ENCODE measurements around the gene ATCAY. TPM values are rescaled to one million over a fixed set of nuclear protein-coding genes. Genes with fewer than 3 reads are reported as not detected.

The ATCAY gene
- total RNA-seq, 1 donor from 2014 or later: 4.9 TPM

DNA sequence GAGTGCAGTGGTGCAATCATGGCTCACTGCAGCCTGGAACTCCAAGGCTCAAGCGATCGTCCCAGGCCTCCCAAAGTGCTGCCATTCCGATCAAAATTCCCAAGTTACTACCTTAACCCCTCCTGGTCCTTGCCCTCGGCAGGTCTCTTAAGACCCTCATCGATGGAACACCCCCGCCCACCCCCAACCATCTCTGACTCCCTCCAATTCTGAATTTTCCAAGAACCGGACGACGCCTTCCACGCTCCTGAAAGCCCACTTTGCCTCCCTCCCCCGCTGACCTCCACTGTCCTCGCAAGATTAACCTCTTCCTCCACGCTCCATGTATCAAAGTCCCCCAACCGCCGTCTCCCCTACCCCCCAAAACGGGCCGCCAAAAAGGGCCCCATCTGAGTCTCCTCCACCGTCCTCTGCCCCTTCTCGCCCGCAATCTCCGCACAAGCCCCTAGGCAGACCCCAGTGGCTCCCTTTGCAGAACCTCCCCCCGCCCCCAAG is 89.9 kb downstream of the ATCAY start:
- DNase-seq (ENCODE audit: low spot score): peak; percentile 49

DNA sequence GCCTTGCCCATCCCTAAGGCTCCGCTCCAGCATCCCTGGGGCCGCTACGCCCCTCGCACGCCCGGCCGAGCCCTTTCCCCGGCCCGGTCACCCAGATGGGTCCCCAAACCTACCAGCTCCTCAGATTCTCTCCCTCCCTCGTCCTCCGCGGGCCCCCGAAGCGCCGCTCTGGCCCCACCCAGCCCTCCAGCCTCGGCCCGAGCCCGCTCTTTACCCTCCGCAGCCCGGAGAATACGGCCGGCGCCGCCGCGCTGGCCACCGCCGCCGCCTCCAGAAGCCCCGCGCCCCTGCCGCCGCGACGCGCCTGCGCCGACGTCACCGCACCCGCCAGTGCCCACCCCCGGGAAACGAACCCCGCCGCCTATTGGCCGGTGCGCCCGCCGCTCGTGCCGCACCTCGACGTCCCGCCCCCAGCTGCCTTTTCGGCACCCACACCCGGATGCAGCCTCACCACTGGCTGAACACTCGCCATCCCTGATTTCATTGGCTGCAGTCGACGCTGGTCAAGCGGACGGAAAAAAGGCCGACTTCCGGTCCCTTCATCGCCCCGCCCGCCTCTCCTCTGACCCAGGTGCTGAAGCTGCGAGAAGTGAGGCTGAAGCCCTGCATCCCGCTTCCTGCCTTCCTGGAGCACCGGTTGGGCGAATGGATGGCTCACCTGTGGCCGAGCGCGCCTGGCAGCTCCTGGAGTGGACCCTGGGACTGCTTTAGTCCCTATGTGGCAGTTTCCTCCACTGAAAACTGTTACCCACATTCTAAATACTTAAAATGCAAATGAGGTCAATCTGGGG is 90.5 kb downstream of the ATCAY start, which contains the start of gene DAPK3:
DAPK3 (minus strand) TSS at position 292 of the 791 bp plus-strand sequence. CDS start 1,364 bp downstream, outside the sequence.
- DNase-seq (ENCODE audit: low spot score): peak; percentile 98

DNA sequence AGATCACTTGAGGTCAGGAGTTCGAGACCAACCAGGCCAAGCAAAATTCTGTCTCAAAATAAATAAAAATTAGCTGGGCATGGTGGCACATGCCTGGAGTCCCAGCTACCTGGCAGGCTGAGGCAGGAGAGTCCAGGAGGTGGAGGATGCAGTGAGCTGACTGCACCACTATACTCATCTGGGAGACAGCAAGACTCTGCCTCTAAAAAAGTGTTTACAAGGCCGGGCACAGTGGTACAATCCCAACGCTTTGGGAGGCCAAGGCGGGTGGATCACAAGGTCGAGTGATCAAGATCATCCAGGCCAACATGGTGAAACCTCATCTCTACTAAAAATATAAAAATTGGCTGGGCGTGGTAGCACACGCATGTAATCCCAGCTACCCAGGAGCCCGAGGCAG is 94.7 kb downstream of the ATCAY start:
- no peak for DNase-seq (ENCODE audit: low spot score)

DNA sequence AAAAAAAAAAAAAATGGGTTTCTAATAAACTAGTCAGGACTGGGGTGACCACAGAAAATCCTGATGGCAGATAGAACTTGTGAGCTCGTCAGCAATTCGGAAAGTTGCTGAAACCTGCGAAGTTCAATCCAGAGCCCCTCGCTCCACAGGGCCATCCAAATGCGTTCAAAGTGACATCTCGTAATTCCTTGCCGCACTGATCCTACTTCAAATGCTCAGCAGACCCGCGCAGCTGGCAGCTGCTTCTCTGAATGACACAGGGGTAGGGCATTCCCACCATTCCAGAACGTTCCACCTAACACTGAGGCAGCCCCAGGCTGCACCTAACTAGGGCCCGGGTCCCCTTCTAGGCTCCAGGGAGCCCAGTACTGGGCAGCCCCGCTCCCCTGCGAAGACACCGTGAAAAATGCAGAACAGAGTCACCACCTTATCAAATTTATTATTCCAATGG is 95.2 kb downstream of the ATCAY start:
- DNase-seq (ENCODE audit: low spot score): no peak

DNA sequence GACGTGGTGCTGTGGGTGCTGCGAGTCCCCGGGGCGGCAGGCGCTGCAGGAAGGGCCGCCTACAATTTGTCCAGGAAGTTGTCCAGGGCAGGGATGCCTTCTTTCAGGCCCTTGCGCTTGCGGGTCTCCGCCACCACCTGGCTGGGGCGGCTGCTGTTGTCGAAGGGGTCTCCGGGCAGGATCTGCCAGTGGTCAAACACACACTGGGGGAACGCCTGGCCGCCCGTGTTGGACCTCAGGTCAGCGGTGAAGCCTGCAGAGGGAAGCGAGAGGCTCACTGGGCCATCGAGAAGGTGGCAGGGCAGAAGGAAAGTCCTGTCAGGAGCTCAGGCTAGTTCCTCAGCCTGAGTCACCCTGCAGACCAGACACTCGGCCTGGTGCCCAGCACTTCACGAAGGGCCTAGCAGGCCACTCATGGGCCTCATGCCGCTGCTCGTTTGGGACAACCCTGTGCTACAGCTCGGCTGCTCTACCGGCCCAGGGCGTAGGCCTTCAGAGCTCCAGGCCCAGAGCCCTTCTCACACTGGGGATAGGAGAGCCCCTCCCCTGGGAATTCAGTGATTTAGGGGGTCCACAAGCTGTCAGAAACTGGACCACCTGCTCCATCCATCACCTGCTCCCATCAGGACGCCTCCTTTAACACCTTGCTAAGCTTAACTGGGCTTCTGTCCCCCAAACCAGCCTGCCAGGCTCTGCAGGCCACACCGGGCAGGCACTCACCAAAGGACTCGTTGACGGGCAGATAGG is 96.2 kb downstream of the ATCAY start:
- DNase-seq (ENCODE audit: low spot score): peak; percentile 55

Other genes starting within 250 kb of the ATCAY start
- gene PIP5K1C, start 180.2 kb upstream of the ATCAY start, total RNA-seq: 58.1 TPM
- 59.7 TPM for gene TJP3, start 172.3 kb upstream of the ATCAY start, total RNA-seq
- gene APBA3, start 119.0 kb upstream of the ATCAY start, total RNA-seq: 15.6 TPM
- gene MRPL54, start 118.0 kb upstream of the ATCAY start, total RNA-seq: 51.7 TPM
- not detected for gene RAX2, start 108.5 kb upstream of the ATCAY start, total RNA-seq
- gene MATK, start 94.3 kb upstream of the ATCAY start, total RNA-seq: 1.9 TPM
- 0.91 TPM for gene ZFR2, start 11.6 kb upstream of the ATCAY start, total RNA-seq
- not detected for gene NMRK2, start 52.4 kb downstream of the ATCAY start, total RNA-seq
- gene DAPK3, start 90.4 kb downstream of the ATCAY start, total RNA-seq: 53.0 TPM
- 2,169 TPM for gene EEF2, start 104.8 kb downstream of the ATCAY start, total RNA-seq
- gene PIAS4, start 127.1 kb downstream of the ATCAY start, total RNA-seq: 27.3 TPM
- gene ZBTB7A, start 186.2 kb downstream of the ATCAY start, total RNA-seq: 63.8 TPM
- 103 TPM for gene MAP2K2, start 243.4 kb downstream of the ATCAY start, total RNA-seq

All from ureter (tissue), 1 donor.